ENCODE measurements around the gene PAK5.

- TF ChIP-seq CTCF (IDR thresholded peaks at IDR 0.05) (no peak), POLR2A (IDR thresholded peaks at IDR 0.05) (no peak)
Measured at GRCh38 chr20:9831032-9831431, 7.8 kb downstream of the PAK5 start.

Data from Peyer's patch (tissue), 4 donors.